Suppressor macrophage (primary cell): Measurements from ENCODE around the gene CNTN5.

Source experiments
- DNase-seq, 4 experiments: peaks; one replicate each; pipeline ENCODE4 v3.0.0-alpha.2; 2020 to 2022

The CNTN5 gene

DNA sequence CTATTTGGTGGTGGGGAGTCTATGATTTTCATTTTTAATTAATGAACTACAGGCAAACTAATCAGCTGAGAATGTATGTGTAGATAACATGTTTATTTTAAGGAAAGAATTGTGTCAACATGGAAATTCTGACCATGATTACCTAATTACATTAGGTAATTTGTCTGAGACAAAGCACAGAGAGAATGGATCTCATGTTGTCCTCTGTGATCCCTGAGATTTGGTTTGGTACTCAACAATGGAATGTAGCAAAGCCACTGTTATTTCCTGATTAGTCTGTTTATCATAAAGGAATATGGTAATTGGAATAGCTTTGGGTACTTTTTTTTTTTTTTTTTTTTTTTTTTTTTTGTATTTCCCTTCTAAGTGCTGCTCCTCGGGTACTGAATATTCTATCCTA, 947.6 kb downstream of the CNTN5 start:
- DNase-seq = no peak

DNA sequence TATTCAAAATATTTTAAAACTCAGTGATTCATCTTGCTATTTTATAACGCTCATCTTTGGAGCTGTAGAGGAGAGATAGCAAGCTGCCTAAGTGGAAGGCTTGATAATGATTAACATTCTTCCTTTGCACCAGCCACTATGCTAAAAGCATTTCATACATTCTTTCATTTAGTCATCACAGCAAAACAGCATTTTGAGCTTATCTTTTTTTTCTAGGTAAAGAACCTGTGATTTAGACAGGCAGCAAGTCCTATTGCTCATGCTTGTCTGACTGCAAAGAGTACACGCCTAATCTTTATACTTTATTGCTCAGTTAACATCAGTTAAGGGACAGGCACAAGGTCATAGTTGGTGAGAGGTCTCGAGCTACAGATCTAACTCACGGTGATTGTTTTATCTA, 953.2 kb downstream of the CNTN5 start:
- no peak for DNase-seq

DNA sequence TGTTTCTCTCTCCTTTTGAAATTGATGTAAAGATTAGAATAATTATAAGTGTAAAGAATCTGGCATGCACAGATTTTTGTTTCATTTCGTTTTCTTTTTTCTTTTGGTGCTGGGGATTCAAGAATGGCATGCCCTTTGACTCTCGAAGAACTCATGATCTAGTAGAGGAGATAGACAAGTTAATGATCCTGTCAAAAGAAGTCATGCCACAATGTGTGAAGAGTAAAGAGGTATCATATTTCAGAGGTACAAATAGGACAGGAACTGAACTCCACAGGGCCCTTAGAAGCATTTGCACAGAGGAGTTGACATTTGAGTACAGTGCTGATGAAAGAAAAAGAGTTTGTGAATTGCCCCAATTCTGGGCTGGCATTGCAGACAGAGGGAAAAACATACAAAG, 958.3 kb downstream of the CNTN5 start:
- no peak for DNase-seq

DNA sequence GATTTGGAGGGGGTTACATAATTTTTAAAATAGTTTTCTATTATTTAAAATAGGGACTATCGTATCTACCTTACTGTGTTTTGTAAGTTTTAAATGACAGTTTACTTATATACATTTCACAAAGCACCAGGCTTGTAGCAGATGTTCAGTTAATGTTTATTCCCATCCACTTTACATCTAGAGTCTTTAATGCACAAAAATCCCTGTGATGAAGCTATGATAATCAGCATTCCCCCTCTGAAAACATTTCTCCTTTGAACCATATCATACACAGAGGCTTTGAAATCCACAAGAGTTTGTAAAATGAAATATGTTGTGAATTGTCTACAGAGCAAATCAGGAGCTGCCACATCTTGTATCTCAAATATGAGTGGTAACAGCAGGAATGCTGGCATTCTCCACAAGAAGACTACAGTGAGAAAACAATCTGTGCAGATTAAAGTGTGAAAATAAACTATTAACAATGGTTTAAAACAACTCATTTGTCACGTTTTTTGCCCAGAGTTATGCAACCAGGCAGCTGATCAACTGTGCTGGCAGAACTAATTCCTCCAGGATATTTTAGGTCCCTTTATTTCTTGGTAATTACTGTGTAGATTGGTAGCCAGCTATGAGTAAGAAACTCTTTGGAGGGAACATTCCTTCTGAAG, 967.2 kb downstream of the CNTN5 start:
- DNase-seq = no peak

DNA sequence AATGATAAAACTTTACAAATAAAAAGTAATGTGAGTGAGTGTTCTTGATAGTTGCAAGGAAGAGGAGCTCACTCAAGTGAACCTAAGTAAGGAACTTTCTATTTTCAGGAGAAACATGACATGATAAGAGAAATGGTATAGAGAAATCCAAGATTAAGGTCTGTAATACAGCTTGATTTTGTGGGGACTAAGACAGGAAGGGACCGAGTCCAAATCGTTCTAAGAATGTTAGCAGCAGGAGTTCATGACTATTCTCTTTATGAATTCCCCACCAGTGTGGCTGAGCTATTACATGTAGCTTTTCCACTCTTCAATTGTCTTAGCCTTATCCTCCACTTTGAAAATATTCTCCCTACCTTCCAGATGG, 967.7 kb downstream of the CNTN5 start:
- no peak for DNase-seq

DNA sequence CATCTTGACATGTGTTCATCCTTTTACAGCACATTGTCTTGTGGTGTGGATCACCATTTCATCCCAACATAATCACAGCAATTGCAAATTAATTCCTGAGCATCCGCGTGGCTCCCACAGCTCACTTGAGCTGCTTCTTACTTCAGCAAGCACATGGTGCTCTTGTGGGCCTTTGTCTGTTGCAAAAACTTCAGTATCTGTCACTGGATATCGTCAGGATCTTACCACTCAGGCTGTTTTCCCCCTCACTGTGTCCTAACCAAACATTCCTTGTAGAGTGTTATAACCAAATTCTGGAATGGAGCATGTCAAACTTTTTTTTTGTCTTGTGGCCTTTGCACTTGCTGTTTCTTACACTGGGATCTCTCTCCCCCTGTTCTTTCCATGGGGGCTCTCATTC, 983.2 kb downstream of the CNTN5 start:
- no peak for DNase-seq

DNA sequence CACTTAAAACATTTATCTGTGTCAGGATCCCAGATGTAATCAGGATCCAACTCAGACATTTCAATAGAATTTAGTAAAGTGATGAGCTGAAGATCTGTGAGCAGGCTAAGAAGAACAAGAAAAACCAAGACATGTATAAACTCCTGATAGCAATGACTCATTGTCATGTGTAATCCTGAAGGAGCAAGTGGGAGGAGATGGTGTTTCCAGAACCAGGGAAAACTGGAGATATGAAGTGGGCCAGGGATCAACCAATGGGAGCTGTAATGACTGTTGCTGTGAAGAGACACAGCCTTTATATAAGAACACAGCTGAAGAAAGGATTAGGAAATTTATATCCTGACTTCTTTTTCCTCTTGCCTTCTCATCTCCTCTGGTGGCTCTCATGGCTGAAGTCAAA, 983.8 kb downstream of the CNTN5 start:
- no peak for DNase-seq

DNA sequence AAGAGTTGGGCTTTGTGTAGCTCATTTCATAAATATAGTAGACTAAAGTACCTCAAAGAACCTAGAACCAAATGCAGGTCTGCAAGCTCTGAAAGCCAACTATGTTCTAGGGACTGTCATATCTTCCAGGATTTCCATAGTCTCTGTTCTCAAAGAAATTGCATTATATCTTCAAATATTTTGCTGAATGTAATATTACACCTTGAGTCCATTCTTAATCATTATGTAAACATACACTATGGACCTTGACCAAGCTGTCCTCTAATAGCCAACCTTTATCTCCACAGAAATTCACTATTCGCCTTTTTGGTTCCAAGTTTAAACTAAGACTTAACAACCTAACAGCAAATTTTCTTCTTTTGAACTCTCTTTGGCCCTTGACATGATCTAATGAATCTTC, 987.7 kb downstream of the CNTN5 start:
- DNase-seq = no peak

DNA sequence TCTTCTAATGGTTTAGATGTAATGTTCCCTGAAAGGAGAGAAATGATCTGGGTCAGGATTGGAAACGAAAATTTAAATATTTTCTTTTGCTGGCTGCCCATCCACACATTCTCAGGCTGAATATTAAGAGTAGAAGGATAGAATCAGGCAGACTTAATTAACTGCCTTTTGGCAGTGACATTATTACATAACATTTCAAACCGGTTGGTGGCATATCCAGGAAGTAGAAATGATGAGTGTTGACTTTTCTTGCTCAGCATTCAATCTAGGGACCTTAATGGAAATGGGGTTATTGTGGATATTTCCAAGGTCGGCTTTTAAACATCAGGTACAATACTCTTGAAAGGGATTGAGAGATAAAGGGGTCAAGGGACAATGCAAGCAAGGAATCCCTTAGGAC, 989.0 kb downstream of the CNTN5 start:
- DNase-seq = no peak

DNA sequence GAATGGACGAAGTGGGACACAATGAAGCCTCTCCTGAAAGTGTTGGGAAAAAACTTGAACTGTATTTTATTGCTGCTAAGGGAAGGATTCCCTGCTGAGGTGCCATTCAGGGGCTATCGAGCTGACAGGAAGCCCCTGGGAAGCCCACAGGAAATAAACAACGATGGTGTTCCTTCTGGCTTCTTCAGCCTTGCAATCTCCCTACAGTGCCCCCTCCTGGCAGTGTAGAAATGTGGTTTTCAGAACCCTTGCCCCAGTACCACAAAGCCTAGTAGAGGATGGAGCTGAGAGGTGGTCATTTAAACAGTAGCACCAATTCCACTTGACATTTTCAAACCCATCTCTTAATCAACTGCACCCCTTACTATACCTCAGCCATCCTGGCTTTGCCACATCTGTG, 989.6 kb downstream of the CNTN5 start:
- DNase-seq = no peak

DNA sequence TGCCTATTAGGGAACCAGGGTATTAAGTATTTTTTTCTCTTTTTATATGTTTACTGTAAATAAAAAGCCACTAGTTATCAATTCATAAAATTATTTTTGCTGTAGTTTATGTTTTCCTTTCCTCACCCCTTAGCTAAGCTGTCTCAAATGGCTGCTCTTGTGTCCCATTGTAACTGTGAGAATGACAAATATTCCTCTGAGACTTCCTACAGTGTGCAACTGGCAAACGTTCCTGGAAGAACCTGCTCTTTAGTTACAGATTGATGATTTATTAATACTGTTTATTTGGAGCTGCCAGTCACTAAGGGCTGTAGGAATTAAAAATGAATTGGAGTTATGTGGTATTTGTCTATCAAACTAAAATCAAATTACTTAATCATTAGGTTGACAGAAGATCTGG, 990.9 kb downstream of the CNTN5 start:
- no peak for DNase-seq

DNA sequence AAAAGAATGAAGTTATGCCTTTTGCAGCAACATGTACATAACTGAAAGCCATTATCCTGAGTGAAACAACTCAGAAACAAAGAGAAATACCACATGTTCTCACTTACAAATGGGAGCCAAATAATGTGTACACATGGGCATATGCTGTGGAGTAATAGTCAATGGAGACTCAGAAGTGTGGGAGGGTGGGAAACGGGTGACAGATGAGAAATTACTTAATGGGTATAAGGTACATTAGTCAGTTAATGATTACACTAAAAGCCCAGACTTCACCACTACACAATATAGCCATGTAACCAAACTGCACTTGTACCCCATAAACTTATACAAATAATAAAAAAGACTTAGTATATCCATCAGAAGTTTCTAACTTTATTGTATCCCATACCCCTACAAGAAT, 992.3 kb downstream of the CNTN5 start:
- no peak for DNase-seq

DNA sequence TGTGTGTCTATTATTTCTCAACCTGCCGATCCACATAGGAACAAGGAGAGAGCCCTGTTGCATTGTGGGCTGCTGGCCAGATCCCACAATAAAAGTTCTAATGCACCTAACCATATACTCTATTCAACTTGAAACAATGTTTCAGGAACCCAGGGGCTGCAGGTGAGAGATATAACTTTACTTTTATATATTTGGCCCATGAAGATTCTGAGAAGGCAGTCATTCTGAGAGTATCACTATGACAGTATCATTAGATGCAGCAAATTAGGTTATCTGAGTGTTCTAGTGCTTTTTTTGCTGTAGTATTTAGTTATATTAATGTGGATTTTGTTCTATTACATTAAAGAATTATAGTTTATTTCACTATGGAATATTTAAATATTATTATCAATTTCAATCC, 1011.2 kb downstream of the CNTN5 start:
- DNase-seq = no peak

DNA sequence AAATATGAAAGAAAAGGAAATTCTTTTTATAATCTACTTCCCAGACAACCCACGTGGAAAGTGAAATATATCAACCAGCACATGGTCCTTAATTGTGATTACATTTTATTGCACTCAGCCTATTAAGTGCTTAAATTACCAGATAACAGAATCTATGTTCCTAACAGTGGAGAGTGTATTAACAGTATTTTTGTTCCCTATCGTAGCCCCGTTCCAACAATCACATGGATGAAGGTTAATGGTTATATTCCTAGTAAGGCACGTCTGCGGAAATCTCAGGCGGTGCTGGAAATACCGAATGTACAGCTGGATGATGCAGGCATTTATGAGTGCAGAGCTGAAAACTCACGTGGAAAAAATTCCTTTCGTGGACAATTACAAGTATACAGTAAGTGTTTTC, 1040.3 kb downstream of the CNTN5 start:
- no peak for DNase-seq

DNA sequence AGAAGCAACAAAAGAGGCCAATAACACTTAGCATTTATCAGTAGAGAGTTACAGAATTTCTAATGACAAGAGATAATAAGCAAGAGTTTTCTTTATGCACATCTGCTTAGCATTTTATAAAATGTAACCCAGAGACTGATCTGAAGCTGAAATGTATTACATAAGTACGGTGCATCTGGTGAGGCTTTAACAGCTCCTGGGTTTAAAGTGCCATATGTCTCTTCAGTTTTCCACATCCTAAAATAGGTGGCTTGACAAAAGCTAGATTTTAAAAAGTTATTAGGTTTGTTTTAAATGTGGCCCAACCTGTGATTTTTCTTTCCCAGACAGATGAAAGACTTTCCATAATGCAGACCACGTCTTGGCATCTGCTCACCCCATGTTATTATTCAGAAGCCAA, 1045.7 kb downstream of the CNTN5 start:
- no peak for DNase-seq

DNA sequence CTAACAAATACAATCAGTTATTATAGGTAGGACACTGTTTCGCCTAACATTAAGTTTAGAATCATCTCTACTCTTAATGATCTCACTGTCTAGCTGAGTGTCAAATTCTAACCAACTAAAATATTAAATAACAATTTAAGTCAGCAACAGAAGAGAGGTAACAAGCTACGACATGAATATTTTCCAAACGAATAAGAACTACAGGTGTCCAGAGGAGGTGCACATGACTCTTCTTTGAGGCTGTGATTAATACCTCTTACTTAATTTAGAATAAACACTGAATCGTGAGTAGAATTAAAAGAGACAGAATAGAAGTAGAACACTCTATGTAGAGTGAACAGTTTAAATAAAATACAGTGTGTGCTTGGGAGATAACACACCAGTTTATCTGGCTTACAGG, 1047.4 kb downstream of the CNTN5 start:
- no peak for DNase-seq

DNA sequence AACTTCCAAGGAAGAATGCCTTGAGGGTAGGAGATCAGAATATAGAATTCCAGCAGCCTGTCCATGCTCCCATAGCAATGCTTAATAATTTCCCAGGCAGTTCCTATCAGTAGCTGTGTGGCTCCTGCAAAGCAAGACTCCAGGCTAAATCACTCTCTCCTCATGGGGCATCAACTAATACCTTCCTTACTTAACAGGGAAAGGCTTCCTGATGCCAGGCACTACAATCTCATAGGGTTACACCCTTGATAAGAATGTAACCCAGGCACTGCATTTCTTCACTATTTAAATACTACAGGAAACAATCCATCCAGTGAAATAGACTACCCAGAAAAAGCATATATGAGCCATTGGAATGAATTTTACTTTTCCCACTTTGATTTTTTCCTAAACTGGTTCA, 1051.4 kb downstream of the CNTN5 start:
- DNase-seq = no peak

DNA sequence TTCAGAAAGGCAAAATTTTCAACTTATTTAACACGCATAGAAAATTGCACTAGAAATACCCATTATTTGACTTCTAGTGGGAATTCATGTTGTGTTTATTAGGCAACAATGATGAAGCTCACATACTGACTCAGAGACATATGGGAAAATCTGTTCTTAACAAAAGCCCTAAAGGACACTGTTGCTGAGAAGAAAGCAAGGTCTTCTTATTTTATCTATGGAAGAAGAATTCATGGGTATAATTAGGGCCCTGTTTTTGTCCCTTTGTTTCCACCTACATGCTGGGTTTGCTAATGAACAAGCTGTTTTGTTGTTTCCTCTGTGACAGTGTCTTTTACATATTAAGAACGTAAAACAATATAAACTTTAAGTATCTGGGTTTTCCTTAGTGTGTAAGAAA, 1059.6 kb downstream of the CNTN5 start:
- DNase-seq = no peak

DNA sequence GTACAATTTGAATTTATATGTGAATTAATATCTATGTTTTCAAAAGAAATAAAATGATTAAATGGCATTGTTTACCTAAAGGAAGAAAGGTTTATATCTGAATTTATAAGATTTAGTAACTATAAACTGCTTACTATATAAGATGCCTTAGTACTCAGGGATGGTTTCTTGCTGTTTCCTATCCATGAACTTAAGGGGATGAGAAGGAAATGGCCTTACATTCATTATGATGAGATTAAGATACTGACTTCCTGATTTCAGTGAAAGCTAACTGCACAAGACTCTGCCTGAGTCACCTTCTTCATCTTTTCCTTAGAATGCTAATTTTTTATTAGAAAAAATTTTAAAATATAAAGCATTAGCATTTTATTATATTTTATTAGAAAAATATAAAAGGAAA, 1060.1 kb downstream of the CNTN5 start:
- no peak for DNase-seq

DNA sequence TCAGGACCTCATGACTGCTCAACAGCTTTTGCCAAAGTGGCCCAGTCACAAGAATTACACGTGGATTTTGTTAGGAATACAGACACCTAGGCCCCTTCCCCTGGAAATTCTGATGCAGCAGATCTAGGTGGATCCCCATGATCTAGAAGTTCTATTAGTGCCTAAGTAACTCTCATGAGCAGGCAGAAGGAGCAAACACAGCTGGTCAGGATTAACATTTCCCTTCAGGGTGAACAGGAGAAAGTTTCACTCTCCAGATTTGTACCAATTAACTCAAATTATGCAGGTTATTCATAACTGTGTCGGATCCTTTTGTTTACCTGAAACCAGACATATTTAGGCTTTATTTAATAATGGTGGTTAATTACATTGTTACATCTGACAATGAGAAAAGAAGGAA, 1072.9 kb downstream of the CNTN5 start:
- no peak for DNase-seq

DNA sequence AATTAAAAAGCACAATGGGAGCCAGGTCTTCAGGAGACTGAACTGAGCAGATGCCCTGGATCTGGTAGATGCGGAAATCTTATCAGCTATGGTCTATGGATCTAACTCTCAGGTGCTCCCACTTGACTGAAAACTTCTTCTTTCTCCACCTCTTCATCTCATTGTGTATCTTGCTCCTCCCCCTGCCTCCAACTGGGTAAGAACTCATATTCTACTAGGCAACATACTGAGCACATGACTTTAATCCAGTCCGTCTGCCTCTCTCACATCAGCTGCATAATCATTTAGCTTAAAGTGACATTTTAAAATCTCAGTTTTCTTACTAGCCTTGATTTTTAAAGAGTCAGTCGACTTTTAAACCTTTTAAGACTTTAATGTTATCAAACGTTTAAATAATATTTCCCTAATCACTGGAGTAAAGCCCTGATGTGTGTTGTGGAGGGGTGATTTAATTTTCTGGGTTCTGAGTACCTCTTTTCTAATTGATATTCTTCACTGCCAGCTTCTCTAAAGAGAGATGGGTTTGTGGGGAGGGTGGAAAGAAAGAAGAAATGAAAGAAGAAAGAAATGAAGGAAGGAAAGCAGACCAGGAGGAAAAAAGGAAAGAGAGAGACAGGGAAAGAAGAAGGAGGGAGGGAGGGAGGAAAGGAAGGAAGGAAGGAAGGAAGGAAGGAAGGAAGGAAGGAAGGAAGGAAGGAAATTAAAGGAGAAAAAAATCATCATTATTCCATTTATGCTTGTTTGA, 1073.5 kb downstream of the CNTN5 start:
- DNase-seq = no peak

DNA sequence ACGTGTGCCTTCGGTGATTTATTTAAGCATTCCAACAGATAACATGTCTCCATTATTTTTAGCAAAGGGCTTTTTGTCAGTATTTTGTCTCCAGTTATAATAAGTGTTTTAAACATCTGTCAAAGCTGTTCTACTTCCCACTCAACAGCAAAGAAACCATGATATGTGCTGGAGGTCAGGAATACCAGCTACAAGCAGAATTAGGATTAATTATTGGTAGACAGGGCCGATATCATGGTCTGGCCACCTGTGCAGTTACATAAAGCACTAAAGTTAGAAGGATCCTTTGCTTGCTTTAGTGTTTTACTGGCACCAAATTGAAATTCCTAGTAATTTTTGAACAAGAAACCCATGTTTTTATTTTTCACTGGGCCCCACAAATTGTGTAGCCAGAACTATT, 1075.1 kb downstream of the CNTN5 start:
- no peak for DNase-seq

DNA sequence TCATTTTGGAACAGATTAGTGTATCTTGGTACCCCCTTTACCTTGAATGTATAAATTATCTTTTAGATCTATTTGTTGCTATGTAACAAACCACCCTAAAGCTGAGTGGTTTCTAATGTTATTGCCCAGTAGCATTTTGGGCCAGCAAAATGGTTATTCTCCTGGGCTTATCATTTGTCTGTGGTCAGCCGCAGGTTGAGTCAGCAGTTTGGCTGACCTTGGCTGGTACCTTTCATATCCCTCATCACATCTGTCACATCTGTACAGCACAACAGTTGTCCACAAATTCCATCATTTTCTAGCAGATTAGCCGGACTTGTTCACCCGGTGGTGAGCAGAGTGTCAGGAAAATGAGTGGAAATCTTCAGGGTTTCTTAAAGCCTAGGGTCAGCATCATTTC, 1077.8 kb downstream of the CNTN5 start:
- no peak for DNase-seq

DNA sequence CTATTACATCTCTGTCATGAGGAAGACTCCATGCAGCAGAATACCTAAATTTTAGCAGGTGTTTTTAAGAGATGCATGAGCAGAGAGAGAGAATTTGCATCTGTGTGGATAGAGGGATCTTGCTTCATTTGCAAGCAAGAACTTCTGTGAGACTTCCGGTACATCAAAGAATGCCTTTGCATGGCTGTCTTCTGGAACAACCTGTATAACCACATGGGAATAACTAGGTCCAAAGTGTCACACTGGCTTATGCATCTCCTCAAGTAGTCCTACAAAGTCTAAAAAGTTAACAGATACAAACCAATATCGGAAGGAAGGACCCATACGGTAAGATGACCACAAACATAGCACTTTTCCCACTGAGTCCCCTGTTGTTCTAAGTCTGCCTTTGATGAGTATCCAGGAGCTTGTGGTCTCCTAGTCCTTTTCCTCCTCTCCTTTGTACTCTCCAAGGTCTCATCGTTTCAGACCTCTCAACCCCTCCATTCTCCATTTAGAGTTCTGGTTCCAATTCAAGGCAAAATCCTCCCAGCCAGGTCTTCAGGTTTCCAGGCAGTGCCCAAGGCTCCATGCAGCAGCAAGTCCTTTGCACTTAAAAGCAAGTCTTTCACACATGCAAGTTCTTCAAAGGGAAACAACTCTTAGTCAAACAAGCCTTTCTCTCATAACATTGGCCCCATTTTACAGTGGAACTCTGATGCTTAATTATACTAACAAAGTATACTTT, 1084.7 kb downstream of the CNTN5 start:
- DNase-seq = no peak
